ENCODE data around the gene ASB1. TPM values are rescaled to one million over a fixed set of nuclear protein-coding genes. Genes with fewer than 3 reads are reported as not detected.

The ASB1 gene
- total RNA-seq, 1 experiment from 2014 or later = 46.0 TPM

DNA sequence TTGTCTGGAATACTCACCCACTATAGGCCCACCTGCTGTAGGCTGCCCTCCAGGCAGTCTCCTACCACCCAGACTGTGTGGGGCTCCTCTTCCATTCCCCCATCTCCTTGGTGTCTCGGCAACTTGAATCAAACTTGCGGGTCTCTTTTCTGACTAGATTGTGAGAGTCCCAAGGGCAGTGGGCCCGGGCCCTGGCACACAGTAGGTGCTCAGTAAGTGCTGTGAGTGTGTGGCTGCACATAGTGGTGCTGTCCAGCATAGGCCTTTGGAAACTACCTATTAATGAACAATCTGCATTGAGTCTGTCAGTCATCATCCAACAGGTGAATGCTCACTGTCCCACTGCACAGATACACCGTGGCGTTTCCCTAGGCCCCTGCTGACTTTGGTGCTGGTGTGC is 43.6 kb upstream of the ASB1 start:
- Histone ChIP-seq H3K4me1 (ENCODE audit: insufficient read depth, low read length) (peaks cover 8% of the 10 kb centered on the region; the same call in 1 of the 2 replicates), H3K56ac (ENCODE audit: insufficient read length, low read depth, low read length) (no peak overlapping the region), H2BK5ac (ENCODE audit: insufficient read length, low read length) (no peak overlapping the region), H3K27me3 (ENCODE audit: insufficient read depth, low read length) (no peaks in the 10 kb centered on the region), H3K4ac (ENCODE audit: low read depth, low read length) (no peak overlapping the region), H2BK12ac (ENCODE audit: insufficient read length, low read depth, low read length) (no peak overlapping the region), H3K14ac (ENCODE audit: insufficient read depth, low read length) (no peak overlapping the region; the same call in 1 of the 2 replicates), H3K9me3 (ENCODE audit: control insufficient read depth, low read depth, low read length) (no peaks in the 10 kb centered on the region), H2AK5ac (ENCODE audit: insufficient read length, low read length) (no peak overlapping the region), H3K18ac (ENCODE audit: insufficient read length, low read depth, low read length) (no peak overlapping the region), H2BK120ac (ENCODE audit: low read depth, low read length, poor library complexity, severe bottlenecking) (no peak overlapping the region), H3K79me2 (ENCODE audit: insufficient read depth, low read length) (no peaks in the 10 kb centered on the region), H3K9ac (ENCODE audit: extremely low read depth, insufficient read length, low read length) (no peak overlapping the region), H2BK15ac (ENCODE audit: low read depth, low read length) (no peak overlapping the region), H3K23me2 (ENCODE audit: insufficient read length, low read depth, low read length, poor library complexity, severe bottlenecking) (peaks cover 4% of the 10 kb centered on the region), H3K79me1 (ENCODE audit: insufficient read depth, low read depth, low read length, poor library complexity, severe bottlenecking) (no peaks in the 10 kb centered on the region), H2AFZ (ENCODE audit: low read length) (no peak overlapping the region), H3T11ph (ENCODE audit: low read length) (no peak overlapping the region), H2BK20ac (ENCODE audit: low read depth, low read length, poor library complexity, severe bottlenecking) (no peak overlapping the region), H4K8ac (replicated peaks; ENCODE audit: insufficient read length, low read depth, low read length) (no peak overlapping the region), H4K20me1 (ENCODE audit: control insufficient read depth, insufficient read depth, insufficient read length) (no peaks in the 10 kb centered on the region), H4K91ac (ENCODE audit: insufficient read length, low read depth, low read length) (no peak overlapping the region), H3K27ac (ENCODE audit: insufficient read length, low read depth, low read length) (no peak overlapping the region), H3K23ac (ENCODE audit: insufficient read length, low read depth, low read length) (no peak overlapping the region), H3K4me2 (ENCODE audit: insufficient read depth, insufficient read length, low read length) (no peak overlapping the region), H4K5ac (ENCODE audit: insufficient read length, low read depth, low read length) (no peak overlapping the region)
- TF ChIP-seq, protein P1, sequence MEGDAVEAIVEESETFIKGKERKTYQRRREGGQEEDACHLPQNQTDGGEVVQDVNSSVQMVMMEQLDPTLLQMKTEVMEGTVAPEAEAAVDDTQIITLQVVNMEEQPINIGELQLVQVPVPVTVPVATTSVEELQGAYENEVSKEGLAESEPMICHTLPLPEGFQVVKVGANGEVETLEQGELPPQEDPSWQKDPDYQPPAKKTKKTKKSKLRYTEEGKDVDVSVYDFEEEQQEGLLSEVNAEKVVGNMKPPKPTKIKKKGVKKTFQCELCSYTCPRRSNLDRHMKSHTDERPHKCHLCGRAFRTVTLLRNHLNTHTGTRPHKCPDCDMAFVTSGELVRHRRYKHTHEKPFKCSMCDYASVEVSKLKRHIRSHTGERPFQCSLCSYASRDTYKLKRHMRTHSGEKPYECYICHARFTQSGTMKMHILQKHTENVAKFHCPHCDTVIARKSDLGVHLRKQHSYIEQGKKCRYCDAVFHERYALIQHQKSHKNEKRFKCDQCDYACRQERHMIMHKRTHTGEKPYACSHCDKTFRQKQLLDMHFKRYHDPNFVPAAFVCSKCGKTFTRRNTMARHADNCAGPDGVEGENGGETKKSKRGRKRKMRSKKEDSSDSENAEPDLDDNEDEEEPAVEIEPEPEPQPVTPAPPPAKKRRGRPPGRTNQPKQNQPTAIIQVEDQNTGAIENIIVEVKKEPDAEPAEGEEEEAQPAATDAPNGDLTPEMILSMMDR (conservative IDR thresholded peaks at IDR 0.05) = no peak
- Mint-ChIP-seq H3K27ac (peak overlapping the region in 1 of 3 experiments; percentile 85; a peak in 1 of 7 replicates), H3K9me3 (peaks cover 2 to 7% of the 10 kb centered on the region in 2 experiments; a peak in 2 of 5 replicates), H3K4me3 (no peak overlapping the region), H3K27me3 (ENCODE audit: low read depth) (no peaks in the 10 kb centered on the region; the same call in 1 of the 2 replicates), H3K4me1 (peaks cover 12 to 27% of the 10 kb centered on the region in 2 experiments), H3K36me3 (ENCODE audit: insufficient read depth in 1 of 3, low read depth in 3 of 3) (peaks cover 15 to 25% (median 24%) of the 10 kb centered on the region in 3 experiments; a peak in 6 of 7 replicates)
- DNase-seq = no peak
- WGBS (ENCODE audit: extremely low coverage, insufficient read length, low lambda C conversion rate) = no CpG with 5 or more reads among the region's 5 CpGs
